Calu3 (cell line): ENCODE results near the gene DCDC2C. TPM values are rescaled to one million over a fixed set of nuclear protein-coding genes. Genes with fewer than 3 reads are reported as not detected.

Experiments used
- BruUV-seq: library from RNA; stranded (reverse); fragments of 400-500 nt; replicated peaks from 2 replicates; lab custom pipeline; 2021; lab: Mats Ljungman, UMichigan
- CTCF ChIA-PET: fragments of 300-600 bp; sonication (Branson Sonifier 250); formaldehyde crosslinking; loops from one replicate; lab custom pipeline; 2022; ENCODE audit warnings: antibody characterized with exemption; lab: Charles Lee
- DNase-seq: peaks from one replicate; pipeline ENCODE4 v3.0.0; 2022
- H3K27ac Mint-ChIP-seq: one replicate; pipeline ENCODE4 v1.8.0; 2022; ENCODE audit warnings: mixed read lengths; ENCODE audit not compliant: unreplicated experiment
- H3K27me3 Mint-ChIP-seq: one replicate; pipeline ENCODE4 v1.8.0; 2022; ENCODE audit warnings: mixed read lengths; ENCODE audit not compliant: unreplicated experiment
- H3K36me3 Mint-ChIP-seq: one replicate; pipeline ENCODE4 v1.8.0; 2022; ENCODE audit warnings: mild to moderate bottlenecking, moderate library complexity, mixed read lengths; ENCODE audit not compliant: insufficient read depth, unreplicated experiment
- H3K4me1 Mint-ChIP-seq: one replicate; pipeline ENCODE4 v1.8.0; 2022; ENCODE audit warnings: mild to moderate bottlenecking, low read depth, mixed read lengths; ENCODE audit not compliant: unreplicated experiment
- H3K4me3 Mint-ChIP-seq: one replicate; pipeline ENCODE4 v1.8.0; 2022; ENCODE audit warnings: mild to moderate bottlenecking, low read depth, moderate library complexity, mixed read lengths; ENCODE audit not compliant: unreplicated experiment
- H3K9me3 Mint-ChIP-seq: one replicate; pipeline ENCODE4 v1.8.0; 2022; ENCODE audit warnings: low read depth, mixed read lengths; ENCODE audit not compliant: unreplicated experiment
- CTCF ChIP-seq: fragments of 200-600 bp; IDR thresholded peaks from one replicate; pipeline ENCODE4 v1.8.0; 2022; ENCODE audit warnings: antibody characterized with exemption; ENCODE audit not compliant: unreplicated experiment
- intact Hi-C: fragments of 100-400 bp; cut with micrococcal nuclease; formaldehyde crosslinking; loops from one replicate; pipeline ENCODE4 v1.10.0; 2022; ENCODE audit not compliant: unreplicated experiment
- total RNA-seq: library from RNA; stranded (reverse); gene quantifications from 2 replicates; pipeline ENCODE4 v1.2.3, GENCODE V29; 2022

DCDC2C gene
- total RNA-seq, 1 experiment from 2014 or later = not detected

GRCh38 chr2:3726511-3726910, 23.1 kb downstream of the DCDC2C start:
- Mint-ChIP-seq H3K27me3 (peaks cover 80% of the 10 kb centered on the region), H3K27ac (no peak overlapping the region), H3K36me3 (no peaks in the 10 kb centered on the region), H3K4me3 (no peak overlapping the region), H3K4me1 (no peaks in the 10 kb centered on the region), H3K9me3 (no peaks in the 10 kb centered on the region)
- CTCF ChIA-PET = interaction anchor here (0.6 kb wide), 1 partner anchor 100 kb away, joined by 5 read pairs; no protein-coding TSS in a partner anchor
- no TSS peak for BruUV-seq
- DNase-seq = no peak
- no peak for TF ChIP-seq CTCF
- intact Hi-C loops = no loop called here

- CTCF ChIA-PET = interaction anchor here (0.6 to 2.1 kb wide), 7 partner anchors 9 to 445 kb away, joined by 3 to 13 read pairs (median 5); no protein-coding TSS in a partner anchor
- intact Hi-C loops = loop anchor here (1.0 to 2.0 kb wide), 3 partner anchors 54 to 100 kb away; no protein-coding TSS in a partner anchor
- no peak for TF ChIP-seq CTCF
- H3K9me3 Mint-ChIP-seq = no peaks in the 10 kb centered on the region
- no peaks in the 10 kb centered on the region for H3K36me3 Mint-ChIP-seq
- no peak overlapping the region for H3K27ac Mint-ChIP-seq
- peaks cover 80% of the 10 kb centered on the region for H3K27me3 Mint-ChIP-seq
- no peak overlapping the region for H3K4me3 Mint-ChIP-seq
- H3K4me1 Mint-ChIP-seq = no peaks in the 10 kb centered on the region
- BruUV-seq = no TSS peak
- DNase-seq = no peak
Observed at GRCh38 chr2:3727397-3728045, 24.1 kb downstream of the DCDC2C start.

GRCh38 chr2:3728104-3729054, 25.0 kb downstream of the DCDC2C start:
- H3K4me3 Mint-ChIP-seq = no peak overlapping the region
- H3K9me3 Mint-ChIP-seq = no peaks in the 10 kb centered on the region
- no peaks in the 10 kb centered on the region for H3K36me3 Mint-ChIP-seq
- no peak overlapping the region for H3K27ac Mint-ChIP-seq
- H3K4me1 Mint-ChIP-seq = no peaks in the 10 kb centered on the region
- intact Hi-C loops = loop anchor here (1.0 to 2.0 kb wide), 3 partner anchors 53 to 99 kb away; no protein-coding TSS in a partner anchor
- CTCF ChIA-PET = interaction anchor here (0.6 to 2.1 kb wide), 9 partner anchors 8 to 1618 kb away, joined by 3 to 13 read pairs (median 3); no protein-coding TSS in a partner anchor
- peak; percentile 59 for TF ChIP-seq CTCF
- DNase-seq = peak; percentile 7
- H3K27me3 Mint-ChIP-seq = peaks cover 73% of the 10 kb centered on the region
- no TSS peak for BruUV-seq

GRCh38 chr2:3729055-3729448, 25.7 kb downstream of the DCDC2C start:
- intact Hi-C loops = loop anchor here (2.0 kb wide), 1 partner anchor 76 kb away; no protein-coding TSS in a partner anchor
- Mint-ChIP-seq H3K36me3 (no peaks in the 10 kb centered on the region), H3K27ac (no peak overlapping the region), H3K27me3 (peaks cover 71% of the 10 kb centered on the region), H3K4me3 (no peak overlapping the region), H3K4me1 (no peaks in the 10 kb centered on the region), H3K9me3 (no peaks in the 10 kb centered on the region)
- CTCF ChIA-PET = interaction anchor here (1.0 to 2.1 kb wide), 4 partner anchors 11 to 76 kb away, joined by 3 to 13 read pairs (median 8); no protein-coding TSS in a partner anchor
- no peak for DNase-seq
- no TSS peak for BruUV-seq
- TF ChIP-seq CTCF = no peak
